ENCODE measurements around the gene UGT1A7. TPM values are rescaled to one million over a fixed set of nuclear protein-coding genes. Genes with fewer than 3 reads are reported as not detected.

UGT1A7 gene
- polyA plus RNA-seq, 1 donor (not counting 4 experiments of a cell fraction or from before 2014, with no cell fraction given) = 0.87 TPM

- Histone ChIP-seq H3K27me3 (ENCODE audit: control insufficient read depth, extremely low read depth, insufficient read depth, low read length) (no peaks in the 10 kb centered on the region), H3K36me3 (ENCODE audit: control insufficient read depth in 2 of 2, extremely low read depth in 1 of 2, insufficient read depth in 2 of 2, low read length in 2 of 2) (no peaks in the 10 kb centered on the region), H3K79me2 (ENCODE audit: control insufficient read depth, insufficient read depth, low read length) (no peaks in the 10 kb centered on the region), H3K9me1 (ENCODE audit: control insufficient read depth, extremely low read depth, insufficient read depth, low read length) (no peaks in the 10 kb centered on the region), H4K20me1 (ENCODE audit: control insufficient read depth, extremely low read depth, insufficient read depth, low read length) (no peaks in the 10 kb centered on the region), H3K9me3 (ENCODE audit: control insufficient read depth, low read depth, low read length) (no peaks in the 10 kb centered on the region), H2AFZ (ENCODE audit: control insufficient read depth, low read length) (no peak overlapping the region), H3K27ac (ENCODE audit: control insufficient read depth, insufficient read depth, low read length) (no peak overlapping the region), H3K4me1 (ENCODE audit: control insufficient read depth, extremely low read depth, insufficient read depth, low read length) (no peaks in the 10 kb centered on the region), H3K4me2 (ENCODE audit: control insufficient read depth, extremely low read depth, insufficient read depth, low read depth, low read length) (no peak overlapping the region), H3K9ac (ENCODE audit: control insufficient read depth, extremely low read depth, insufficient read depth, low read length) (no peak overlapping the region), H3K4me3 (ENCODE audit: control insufficient read depth in 2 of 3, extremely low read depth in 1 of 3, insufficient read depth in 2 of 3, low read depth in 1 of 3, low read length in 3 of 3) (no peak overlapping the region)
- FAIRE-seq (no peak), DNase-seq (ENCODE audit: low read depth, low spot score) (no peak)
- TF ChIP-seq CTCF (optimal IDR thresholded peaks at IDR 0.05 in 1 of 3, IDR thresholded peaks at IDR 0.05 in 1 of 3, conservative IDR thresholded peaks at IDR 0.05 in 1 of 3; ENCODE audit: extremely low read depth in 1 of 3, insufficient read depth in 2 of 3, low read length in 3 of 3) (no peak), EZH2 (IDR thresholded peaks at IDR 0.05; ENCODE audit: low read length) (no peak)
- dilution Hi-C loops (cut with MboI; ENCODE audit: extremely low pct_ligation_motif_present, low sequenced_read_pairs) = no loop called here
These were observed 13.0 kb upstream of the UGT1A7 start for GRCh38 chr2:233668605-233669260.

- no peaks in the 10 kb centered on the region for H4K20me1 ChIP-seq (ENCODE audit: control insufficient read depth, extremely low read depth, insufficient read depth, low read length)
- no peak within 1 kb of the TSS for H3K4me3 ChIP-seq (ENCODE audit: control insufficient read depth in 2 of 3, extremely low read depth in 1 of 3, insufficient read depth in 2 of 3, low read depth in 1 of 3, low read length in 3 of 3)
- no peaks in the 10 kb centered on the region for H3K9me1 ChIP-seq (ENCODE audit: control insufficient read depth, extremely low read depth, insufficient read depth, low read length)
- no peak within 1 kb of the TSS for H3K27ac ChIP-seq (ENCODE audit: control insufficient read depth, insufficient read depth, low read length)
- no peak for DNase-seq (ENCODE audit: low read depth, low spot score)
- TF ChIP-seq EZH2 (IDR thresholded peaks at IDR 0.05; ENCODE audit: low read length) (no peak), CTCF (optimal IDR thresholded peaks at IDR 0.05 in 1 of 3, IDR thresholded peaks at IDR 0.05 in 1 of 3, conservative IDR thresholded peaks at IDR 0.05 in 1 of 3; ENCODE audit: extremely low read depth in 1 of 3, insufficient read depth in 2 of 3, low read length in 3 of 3) (no peak)
- no peak for FAIRE-seq
- H2AFZ ChIP-seq (ENCODE audit: control insufficient read depth, low read length) = no peak within 1 kb of the TSS
- H3K9ac ChIP-seq (ENCODE audit: control insufficient read depth, extremely low read depth, insufficient read depth, low read length) = no peak within 1 kb of the TSS
- no peaks in the 10 kb centered on the region for H3K36me3 ChIP-seq (ENCODE audit: control insufficient read depth in 2 of 2, extremely low read depth in 1 of 2, insufficient read depth in 2 of 2, low read length in 2 of 2)
- no peaks in the 10 kb centered on the region for H3K9me3 ChIP-seq (ENCODE audit: control insufficient read depth, low read depth, low read length)
- H3K27me3 ChIP-seq (ENCODE audit: control insufficient read depth, extremely low read depth, insufficient read depth, low read length) = no peaks in the 10 kb centered on the region
- no peaks in the 10 kb centered on the region for H3K79me2 ChIP-seq (ENCODE audit: control insufficient read depth, insufficient read depth, low read length)
- dilution Hi-C loops (cut with MboI; ENCODE audit: extremely low pct_ligation_motif_present, low sequenced_read_pairs) = no loop called here
- no peak within 1 kb of the TSS for H3K4me2 ChIP-seq (ENCODE audit: control insufficient read depth, extremely low read depth, insufficient read depth, low read depth, low read length)
- H3K4me1 ChIP-seq (ENCODE audit: control insufficient read depth, extremely low read depth, insufficient read depth, low read length) = no peaks in the 10 kb centered on the region
These were observed 10.2 kb upstream of the UGT1A7 start, which contains the start of gene UGT1A9 for GRCh38 chr2:233671290-233672161. Gene UGT1A9 (plus strand): TSS chr2:233671898. CDS start chr2:233671935, 37 bp downstream.
